Tibial nerve (tissue), 4 donors: ENCODE results near the gene CSNK1D. TPM values are rescaled to one million over a fixed set of nuclear protein-coding genes. Genes with fewer than 3 reads are reported as not detected.

Experiments
- DNase-seq, 2 donors: peaks; one replicate each; pipeline ENCODE4 v3.0.0-alpha.2; 2019; ENCODE audit warnings: low spot score in 2 of 2
- H3K27ac ChIP-seq, 4 donors: fragments of 200-600 bp; sonication (generic) in 3 of 4; one replicate each; pipeline ENCODE4 v1.5.1; 2017 to 2019; ENCODE audit warnings: mild to moderate bottlenecking in 1 of 4
- H3K27me3 ChIP-seq, 2 donors: fragments of 200-600 bp; sonication (generic) in 1 of 2; one replicate each; pipeline versions ENCODE4 v1.5.1 to v1.6.0; 2017 to 2019
- H3K36me3 ChIP-seq, 3 donors: fragments of 200-600 bp; sonication (generic); one replicate each; pipeline ENCODE4 v1.5.1; 2018 to 2019
- H3K4me1 ChIP-seq, 4 donors: fragments of 200-600 bp; sonication (generic) in 3 of 4; one replicate each; pipeline ENCODE4 v1.5.1; 2017 to 2019
- H3K4me3 ChIP-seq, 4 donors: fragments of 200-600 bp; sonication (generic) in 3 of 4; one replicate each; pipeline ENCODE4 v1.5.1; 2017 to 2019; ENCODE audit warnings: mild to moderate bottlenecking in 1 of 4, moderate library complexity in 1 of 4
- H3K9me3 ChIP-seq, 4 donors: fragments of 200-600 bp; sonication (generic) in 3 of 4; one replicate each; pipeline ENCODE4 v1.5.1; 2017 to 2019
- CTCF ChIP-seq, 5 experiments: fragments of 200-600 bp in 3 of 5; fragments of 450-650 bp in 2 of 5; sonication (generic) in 3 of 5; IDR thresholded peaks; one replicate each; pipeline ENCODE4 v1.5.1; 2016 to 2019; ENCODE audit warnings: antibody characterized with exemption in 5 of 5, mild to moderate bottlenecking in 3 of 5, moderate library complexity in 2 of 5
- EP300 ChIP-seq, 2 donors: sonication (generic); formaldehyde crosslinking; IDR thresholded peaks; one replicate each; pipeline ENCODE4 v1.6.1; 2017; ENCODE audit warnings: antibody characterized with exemption in 2 of 2, mild to moderate bottlenecking in 1 of 2
- POLR2A ChIP-seq, 2 donors: fragments of 450-650 bp; IDR thresholded peaks; one replicate each; pipeline ENCODE4 v1.6.1; 2017; ENCODE audit warnings: antibody characterized with exemption in 2 of 2, mild to moderate bottlenecking in 2 of 2, moderate library complexity in 2 of 2
- WGBS, 2 donors: methylation state at CpG; one replicate each; pipeline ENCODE4 v1.1.5; 2018; 5-methylcytosine and 5-hydroxymethylcytosine counted together
- total RNA-seq, 4 donors: library from RNA; depleted of rRNA; stranded (reverse); fragments of >200 nt; gene quantifications; one replicate each; pipeline ENCODE4 v1.1.0, GENCODE V29; 2016

Gene CSNK1D
- total RNA-seq, 4 donors from 2014 or later: 93.9 to 160 (median 124) TPM

GRCh38 chr17:82241183-82241925 lies 32.1 kb downstream of the CSNK1D start:
- H3K36me3 ChIP-seq: peaks cover 4 to 61% (median 30%) of the 10 kb centered on the region in 3 donors
- peak overlapping the region in 1 of 4 donors; percentile 10 for H3K4me3 ChIP-seq
- TF ChIP-seq CTCF (IDR thresholded peaks at IDR 0.05) (no peak), EP300 (IDR thresholded peaks at IDR 0.05) (peak in 1 of 2 donors; percentile 59), POLR2A (IDR thresholded peaks at IDR 0.05) (peak in 1 of 2 donors; percentile 11)
- DNase-seq: peak; percentile 59 to 67
- no peaks in the 10 kb centered on the region for H3K27me3 ChIP-seq
- 33 to 39% methylated on average over 22 to 24 of the region's 27 CpGs for WGBS, 2 donors
- H3K4me1 ChIP-seq: peaks cover 24 to 95% (median 73%) of the 10 kb centered on the region in 4 donors
- peak overlapping the region; percentile 70 to 91 (median 82) for H3K27ac ChIP-seq
- H3K9me3 ChIP-seq: no peaks in the 10 kb centered on the region

GRCh38 chr17:82240506-82241182 lies 32.9 kb downstream of the CSNK1D start:
- TF ChIP-seq POLR2A (IDR thresholded peaks at IDR 0.05) (no peak), CTCF (IDR thresholded peaks at IDR 0.05) (no peak), EP300 (IDR thresholded peaks at IDR 0.05) (no peak)
- Histone ChIP-seq H3K27ac (peak overlapping the region; percentile 70 to 91 (median 82)), H3K4me1 (peaks cover 21 to 95% (median 73%) of the 10 kb centered on the region in 4 donors), H3K9me3 (no peaks in the 10 kb centered on the region), H3K36me3 (peaks cover 0 to 54% (median 23%) of the 10 kb centered on the region in 3 donors), H3K4me3 (no peak overlapping the region), H3K27me3 (no peaks in the 10 kb centered on the region)
- DNase-seq: no peak
- WGBS, 2 donors: 49 to 67% methylated on average over 16 of the region's 20 CpGs

GRCh38 chr17:82239926-82240505 lies 33.5 kb downstream of the CSNK1D start:
- H3K4me1 ChIP-seq: peaks cover 21 to 97% (median 78%) of the 10 kb centered on the region in 4 donors
- WGBS, 2 donors: 72 to 79% methylated on average over 11 to 21 of the region's 22 CpGs
- H3K4me3 ChIP-seq: no peak overlapping the region
- H3K36me3 ChIP-seq: peaks cover 0 to 47% (median 17%) of the 10 kb centered on the region in 3 donors
- peak overlapping the region; percentile 70 to 91 (median 82) for H3K27ac ChIP-seq
- DNase-seq: no peak
- H3K27me3 ChIP-seq: no peaks in the 10 kb centered on the region
- no peaks in the 10 kb centered on the region for H3K9me3 ChIP-seq
- no peak for TF ChIP-seq POLR2A (IDR thresholded peaks at IDR 0.05)
- no peak for TF ChIP-seq EP300 (IDR thresholded peaks at IDR 0.05)
- no peak for TF ChIP-seq CTCF (IDR thresholded peaks at IDR 0.05)

GRCh38 chr17:82239401-82239925 lies 34.0 kb downstream of the CSNK1D start:
- Histone ChIP-seq H3K4me3 (no peak overlapping the region), H3K36me3 (peaks cover 0 to 42% (median 11%) of the 10 kb centered on the region in 3 donors), H3K4me1 (peaks cover 21 to 98% (median 79%) of the 10 kb centered on the region in 4 donors), H3K9me3 (no peaks in the 10 kb centered on the region), H3K27ac (peak overlapping the region in 3 of 4 donors; percentile 80 to 91 (median 85)), H3K27me3 (no peaks in the 10 kb centered on the region)
- DNase-seq: no peak
- TF ChIP-seq POLR2A (IDR thresholded peaks at IDR 0.05): no peak
- peak in 1 of 2 donors; percentile 7 for TF ChIP-seq EP300 (IDR thresholded peaks at IDR 0.05)
- 73 to 81% methylated on average over 17 of the region's 17 CpGs for WGBS, 2 donors

- H3K27ac ChIP-seq: peak overlapping the region in 3 of 4 donors; percentile 80 to 91 (median 85)
- no peaks in the 10 kb centered on the region for H3K9me3 ChIP-seq
- H3K27me3 ChIP-seq: no peaks in the 10 kb centered on the region
- peaks cover 21 to 95% (median 78%) of the 10 kb centered on the region in 4 donors for H3K4me1 ChIP-seq
- TF ChIP-seq CTCF (IDR thresholded peaks at IDR 0.05): no peak
- TF ChIP-seq EP300 (IDR thresholded peaks at IDR 0.05): peak in 1 of 2 donors; percentile 19
- H3K4me3 ChIP-seq: peak overlapping the region in 1 of 4 donors; percentile 6
- peak; percentile 50 to 59 for DNase-seq
- WGBS, 2 donors: 47 to 51% methylated on average over 32 of the region's 33 CpGs
- H3K36me3 ChIP-seq: peaks cover 0 to 34% (median 5%) of the 10 kb centered on the region in 3 donors
Measured at GRCh38 chr17:82238472-82239201, 34.9 kb downstream of the CSNK1D start.
